Epithelial cell of proximal tubule (primary cell): Measurements from ENCODE around the gene SLC25A15. TPM values are rescaled to one million over a fixed set of nuclear protein-coding genes. Genes with fewer than 3 reads are reported as not detected.
"Not testable (repeated sequence)": the region's sequence is repeated elsewhere in the genome, so short reads cannot be mapped to it uniquely, and the experiment has no call there.

Experiments
- DNase-seq: peaks from one replicate; pipeline ENCODE4 v3.0.0-alpha.2; 2011; ENCODE audit warnings: low read depth
- H3K4me3 ChIP-seq: 2 replicates; pipeline ENCODE4 v1.5.1; 2011; ENCODE audit warnings: low read depth, mild to moderate bottlenecking, low read length
- CTCF ChIP-seq: conservative IDR thresholded peaks from 2 replicates; pipeline ENCODE4 v1.5.1; 2012; ENCODE audit warnings: low read depth, mild to moderate bottlenecking, low read length
- total RNA-seq: library from RNA; depleted of rRNA; stranded (reverse); fragments of >200 nt; gene quantifications from 2 replicates; pipeline ENCODE4 v1.2.3, GENCODE V29; 2015

Gene SLC25A15
- total RNA-seq, 1 donor from 2014 or later: 18.5 TPM

GRCh38 chr13:40812724-40813445, 23.5 kb downstream of the SLC25A15 start:
- peak; percentile 64 for DNase-seq
- H3K4me3 ChIP-seq: no peak overlapping the region
- TF ChIP-seq CTCF: no peak

GRCh38 chr13:40813667-40814454, 24.4 kb downstream of the SLC25A15 start:
- no peak overlapping the region for H3K4me3 ChIP-seq
- peak; percentile 68 for TF ChIP-seq CTCF
- no peak for DNase-seq

- DNase-seq: no peak
- no peak for TF ChIP-seq CTCF
- no peak overlapping the region for H3K4me3 ChIP-seq
Observed at GRCh38 chr13:40814803-40815202, 25.4 kb downstream of the SLC25A15 start.

GRCh38 chr13:40818926-40819325, 29.5 kb downstream of the SLC25A15 start:
- no peak for DNase-seq
- no peak for TF ChIP-seq CTCF
- H3K4me3 ChIP-seq: no peak overlapping the region

GRCh38 chr13:40819797-40820315, 30.4 kb downstream of the SLC25A15 start:
- TF ChIP-seq CTCF: no peak
- no peak overlapping the region for H3K4me3 ChIP-seq
- DNase-seq: no peak

- DNase-seq: not testable (repeated sequence)
Observed at GRCh38 chr13:40839725-40840124, 50.3 kb downstream of the SLC25A15 start.

GRCh38 chr13:40840955-40841354, 51.5 kb downstream of the SLC25A15 start:
- DNase-seq, H3K4me3 ChIP-seq: not testable (repeated sequence)

More at GRCh38 chr13:40839725-40840124, 50.3 kb downstream of the SLC25A15 start:
- not testable (repeated sequence) for H3K4me3 ChIP-seq

Other genes starting within 250 kb of the SLC25A15 start
- gene FOXO1, start 123.0 kb upstream of the SLC25A15 start, total RNA-seq: 4.3 and 6.3 TPM in 2 replicates
- gene MRPS31, start 18.4 kb upstream of the SLC25A15 start, total RNA-seq: 22.9 and 23.7 TPM in 2 replicates
- gene ELF1, start 229.7 kb downstream of the SLC25A15 start, total RNA-seq: 19.5 and 28.5 TPM in 2 replicates